ENCODE measurements around the gene MSRB2. TPM values are rescaled to one million over a fixed set of nuclear protein-coding genes. Genes with fewer than 3 reads are reported as not detected.

Gene MSRB2
- total RNA-seq (2021; fragmentation: NEBNext Ultra II Directional; extraction: Animal tissue kit (Norgen Biotek cat#: 25700)) = 10 to 100 TPM; 23.5 to 31.2 (median 26.2) TPM
- long read RNA-seq, partial matches to known transcripts = 0 of 3 reads
- long read RNA-seq, other reads (novel, unspliced or antisense) = 0 of 3 reads

GRCh38 chr10:23095404-23095965 lies at the start of gene MSRB2:
TSS of gene MSRB2 (plus strand) at chr10:23095579. CDS start at chr10:23095609, 30 bp downstream.
- Mint-ChIP-seq H3K27me3 (ENCODE audit: insufficient read depth) (peaks cover 3% of the 10 kb centered on the region; the same call in 1 of the 2 replicates), H3K36me3 (ENCODE audit: low read depth) (peaks cover 8% of the 10 kb centered on the region; the same call in 1 of the 2 replicates), H3K4me3 (peak within 1 kb of the TSS; percentile 95), H3K4me1 (ENCODE audit: low read depth) (peaks cover 37% of the 10 kb centered on the region), H3K27ac (peak within 1 kb of the TSS; percentile 80), H3K9me3 (0 out of 2 replicates have a peak, but pooled peaks cover 5% of the 10 kb centered on the region)
- TF ChIP-seq, protein P1, sequence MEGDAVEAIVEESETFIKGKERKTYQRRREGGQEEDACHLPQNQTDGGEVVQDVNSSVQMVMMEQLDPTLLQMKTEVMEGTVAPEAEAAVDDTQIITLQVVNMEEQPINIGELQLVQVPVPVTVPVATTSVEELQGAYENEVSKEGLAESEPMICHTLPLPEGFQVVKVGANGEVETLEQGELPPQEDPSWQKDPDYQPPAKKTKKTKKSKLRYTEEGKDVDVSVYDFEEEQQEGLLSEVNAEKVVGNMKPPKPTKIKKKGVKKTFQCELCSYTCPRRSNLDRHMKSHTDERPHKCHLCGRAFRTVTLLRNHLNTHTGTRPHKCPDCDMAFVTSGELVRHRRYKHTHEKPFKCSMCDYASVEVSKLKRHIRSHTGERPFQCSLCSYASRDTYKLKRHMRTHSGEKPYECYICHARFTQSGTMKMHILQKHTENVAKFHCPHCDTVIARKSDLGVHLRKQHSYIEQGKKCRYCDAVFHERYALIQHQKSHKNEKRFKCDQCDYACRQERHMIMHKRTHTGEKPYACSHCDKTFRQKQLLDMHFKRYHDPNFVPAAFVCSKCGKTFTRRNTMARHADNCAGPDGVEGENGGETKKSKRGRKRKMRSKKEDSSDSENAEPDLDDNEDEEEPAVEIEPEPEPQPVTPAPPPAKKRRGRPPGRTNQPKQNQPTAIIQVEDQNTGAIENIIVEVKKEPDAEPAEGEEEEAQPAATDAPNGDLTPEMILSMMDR (IDR thresholded peaks at IDR 0.05) = no peak
- peak; percentile 83 for DNase-seq

- no peak overlapping the region for H3K4me3 Mint-ChIP-seq
- H3K27me3 Mint-ChIP-seq (ENCODE audit: insufficient read depth) = peaks cover 3% of the 10 kb centered on the region; the same call in 1 of the 2 replicates
- no peak for DNase-seq
- H3K27ac Mint-ChIP-seq = no peak overlapping the region
- no peaks in the 10 kb centered on the region for H3K9me3 Mint-ChIP-seq
- no peaks in the 10 kb centered on the region for H3K36me3 Mint-ChIP-seq (ENCODE audit: low read depth)
- TF ChIP-seq, protein P1 (IDR thresholded peaks at IDR 0.05) = no peak
- H3K4me1 Mint-ChIP-seq (ENCODE audit: low read depth) = peaks cover 7% of the 10 kb centered on the region
These were observed 49.4 kb upstream of the MSRB2 start for GRCh38 chr10:23046027-23046426.

GRCh38 chr10:23047201-23048050 lies 48.0 kb upstream of the MSRB2 start:
- no peak for DNase-seq

GRCh38 chr10:23048191-23048590 lies 47.2 kb upstream of the MSRB2 start:
- Mint-ChIP-seq H3K27me3 (ENCODE audit: insufficient read depth) (peaks cover 12% of the 10 kb centered on the region), H3K27ac (no peak overlapping the region), H3K36me3 (ENCODE audit: low read depth) (no peaks in the 10 kb centered on the region), H3K9me3 (no peaks in the 10 kb centered on the region), H3K4me1 (ENCODE audit: low read depth) (peaks cover 7% of the 10 kb centered on the region), H3K4me3 (no peak overlapping the region)
- TF ChIP-seq, protein P1 (IDR thresholded peaks at IDR 0.05) = no peak
- DNase-seq = no peak

More at GRCh38 chr10:23047201-23048050, 48.0 kb upstream of the MSRB2 start:
- Mint-ChIP-seq H3K27ac (no peak overlapping the region), H3K4me1 (ENCODE audit: low read depth) (peaks cover 7% of the 10 kb centered on the region), H3K4me3 (no peak overlapping the region), H3K36me3 (ENCODE audit: low read depth) (no peaks in the 10 kb centered on the region), H3K9me3 (no peaks in the 10 kb centered on the region), H3K27me3 (ENCODE audit: insufficient read depth) (peaks cover 8% of the 10 kb centered on the region; the same call in 1 of the 2 replicates)
- TF ChIP-seq, protein P1 (IDR thresholded peaks at IDR 0.05) = no peak

GRCh38 chr10:23051278-23051677 lies 44.1 kb upstream of the MSRB2 start:
- peaks cover 12% of the 10 kb centered on the region for H3K27me3 Mint-ChIP-seq (ENCODE audit: insufficient read depth)
- H3K4me1 Mint-ChIP-seq (ENCODE audit: low read depth) = peaks cover 7% of the 10 kb centered on the region
- H3K4me3 Mint-ChIP-seq = no peak overlapping the region
- DNase-seq = no peak
- no peak overlapping the region for H3K27ac Mint-ChIP-seq
- H3K9me3 Mint-ChIP-seq = no peaks in the 10 kb centered on the region
- TF ChIP-seq, protein P1 (IDR thresholded peaks at IDR 0.05) = no peak
- no peaks in the 10 kb centered on the region for H3K36me3 Mint-ChIP-seq (ENCODE audit: low read depth)

Data from HFFc6 (cell line).